ENCODE measurements around the gene UBE2M.

The UBE2M gene

DNA sequence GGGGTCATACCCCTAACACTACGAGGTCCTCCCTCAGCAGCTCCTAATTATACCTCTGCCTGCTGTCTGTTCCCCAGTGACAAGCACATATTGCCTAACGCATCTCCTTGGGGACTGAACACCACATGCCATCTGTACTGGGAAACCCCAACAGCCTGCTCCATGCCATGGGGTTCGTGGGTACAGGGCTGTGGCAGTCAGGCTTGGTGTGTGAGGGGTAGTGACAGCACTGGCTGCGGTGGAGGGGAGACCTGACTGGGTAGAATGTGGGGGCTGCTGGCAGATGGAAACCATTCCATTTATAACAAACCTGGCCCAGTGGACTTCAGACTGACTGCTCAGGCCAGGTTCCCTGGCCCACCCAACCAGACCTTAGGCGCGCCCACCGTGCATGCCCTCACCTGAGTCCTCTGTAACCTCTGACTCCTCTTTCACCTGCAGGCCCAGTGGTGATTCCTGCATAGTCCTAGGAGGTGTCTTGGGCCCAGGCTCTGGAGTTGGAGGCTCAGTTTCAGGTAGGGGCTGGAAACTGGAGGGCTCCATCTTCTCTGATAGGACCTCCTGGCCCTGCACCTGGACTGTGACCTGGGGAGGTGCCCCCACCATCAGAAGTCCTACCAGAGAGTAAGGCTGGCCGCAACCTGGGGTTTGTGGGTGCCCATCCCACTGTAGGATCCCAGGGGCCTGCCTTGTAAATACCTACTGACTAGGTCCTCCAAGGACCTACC lies 11.7 kb upstream of the UBE2M start:
- Histone ChIP-seq H3K27ac (ENCODE audit: low read length) (no peak overlapping the region), H3K9ac (ENCODE audit: low read length in 2 of 2) (no peak overlapping the region), H3K27me3 (ENCODE audit: control insufficient read depth in 1 of 2, insufficient read depth in 2 of 2, low read length in 2 of 2) (no peaks in the 10 kb centered on the region), H3K9me3 (ENCODE audit: control insufficient read depth in 2 of 2, low read length in 2 of 2) (no peaks in the 10 kb centered on the region), H3K4me1 (ENCODE audit: control insufficient read depth, insufficient read depth, low read length) (peaks cover 20% of the 10 kb centered on the region), H3K36me3 (ENCODE audit: control insufficient read depth in 2 of 2, insufficient read depth in 2 of 2, low read length in 2 of 2) (peaks cover 7 to 24% of the 10 kb centered on the region in 2 donors), H3K4me3 (ENCODE audit: low read length in 2 of 2) (no peak overlapping the region)

DNA sequence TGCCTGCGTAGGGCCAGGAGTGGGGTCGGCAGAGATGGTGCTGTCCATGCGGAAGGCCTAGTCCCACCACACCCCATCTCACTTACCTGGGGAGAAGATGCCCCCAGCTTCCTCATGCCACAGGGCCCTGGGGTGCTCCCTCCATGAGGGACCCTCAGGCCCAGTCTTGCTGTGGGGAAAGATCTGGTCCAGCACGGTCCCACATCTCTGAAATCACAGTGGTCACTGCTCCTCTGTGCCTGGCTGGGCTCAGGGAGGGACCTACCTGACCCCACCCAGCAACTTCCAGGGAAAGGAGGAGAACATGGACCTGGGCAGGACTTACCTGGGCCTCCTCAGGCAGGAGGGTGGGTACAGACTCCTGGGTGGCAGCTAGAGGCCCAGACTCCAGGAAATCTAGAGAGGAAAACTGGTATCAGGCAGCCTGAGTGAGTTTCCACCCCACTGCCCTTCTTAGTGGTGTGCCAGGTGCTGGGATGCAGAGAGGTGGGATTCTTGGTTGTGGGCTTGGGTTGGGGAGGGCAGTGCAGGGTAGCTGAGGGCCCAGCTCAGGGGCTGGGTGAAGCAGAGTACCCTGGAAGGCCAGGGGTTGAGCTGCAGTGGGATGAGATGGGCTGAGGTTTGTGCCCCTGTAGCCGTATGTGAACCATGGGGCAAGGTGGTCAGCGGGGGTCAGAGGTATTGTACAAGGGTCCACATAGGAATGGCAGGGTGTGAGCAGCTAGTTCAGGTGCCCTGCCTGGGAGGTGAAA lies 11.0 kb upstream of the UBE2M start:
- Histone ChIP-seq H3K27me3 (ENCODE audit: control insufficient read depth in 1 of 2, insufficient read depth in 2 of 2, low read length in 2 of 2) (no peaks in the 10 kb centered on the region), H3K4me1 (ENCODE audit: control insufficient read depth, insufficient read depth, low read length) (peaks cover 18% of the 10 kb centered on the region), H3K9ac (ENCODE audit: low read length in 2 of 2) (no peak overlapping the region), H3K36me3 (ENCODE audit: control insufficient read depth in 2 of 2, insufficient read depth in 2 of 2, low read length in 2 of 2) (peaks cover 7 to 24% of the 10 kb centered on the region in 2 donors), H3K4me3 (ENCODE audit: low read length in 2 of 2) (no peak overlapping the region), H3K9me3 (ENCODE audit: control insufficient read depth in 2 of 2, low read length in 2 of 2) (no peaks in the 10 kb centered on the region), H3K27ac (ENCODE audit: low read length) (no peak overlapping the region)

DNA sequence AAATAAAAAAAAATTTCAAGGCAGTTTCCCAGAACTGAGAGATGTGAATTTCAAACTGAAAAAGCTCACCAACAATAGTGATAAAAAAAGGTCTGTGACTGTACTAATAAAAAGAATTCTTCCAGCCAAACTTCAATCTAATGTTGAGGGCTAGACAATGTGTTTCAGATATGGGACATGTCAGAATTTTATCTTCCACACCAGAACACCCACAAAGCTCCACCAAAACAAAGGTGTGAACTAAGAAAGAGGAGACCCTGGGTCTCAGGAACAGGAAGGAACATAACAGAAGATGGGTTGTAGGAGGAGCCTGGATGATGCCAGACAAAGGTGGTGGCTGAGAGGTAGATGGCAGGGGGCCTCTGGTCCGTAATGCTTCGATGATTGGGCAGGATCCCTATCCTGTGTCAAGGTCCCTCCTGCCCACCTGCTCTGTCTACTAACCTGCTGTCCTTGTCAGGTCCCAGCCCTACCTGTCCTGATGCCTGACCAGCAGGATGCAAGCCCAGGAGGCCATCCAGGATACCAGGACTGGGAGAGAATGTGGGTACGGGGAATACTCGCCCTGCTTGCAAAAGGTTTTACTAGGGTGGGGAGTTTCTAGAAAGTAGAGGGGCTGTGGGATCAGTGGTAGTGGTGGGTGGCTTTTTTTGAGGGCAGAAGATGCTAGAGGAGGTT lies 10.2 kb upstream of the UBE2M start:
- H3K36me3 ChIP-seq (ENCODE audit: control insufficient read depth in 2 of 2, insufficient read depth in 2 of 2, low read length in 2 of 2) = peaks cover 7 to 24% of the 10 kb centered on the region in 2 donors
- H3K4me3 ChIP-seq (ENCODE audit: low read length in 2 of 2) = no peak overlapping the region
- no peak overlapping the region for H3K27ac ChIP-seq (ENCODE audit: low read length)
- no peaks in the 10 kb centered on the region for H3K9me3 ChIP-seq (ENCODE audit: control insufficient read depth in 2 of 2, low read length in 2 of 2)
- H3K4me1 ChIP-seq (ENCODE audit: control insufficient read depth, insufficient read depth, low read length) = peaks cover 14% of the 10 kb centered on the region
- H3K27me3 ChIP-seq (ENCODE audit: control insufficient read depth in 1 of 2, insufficient read depth in 2 of 2, low read length in 2 of 2) = no peaks in the 10 kb centered on the region
- H3K9ac ChIP-seq (ENCODE audit: low read length in 2 of 2) = no peak overlapping the region

DNA sequence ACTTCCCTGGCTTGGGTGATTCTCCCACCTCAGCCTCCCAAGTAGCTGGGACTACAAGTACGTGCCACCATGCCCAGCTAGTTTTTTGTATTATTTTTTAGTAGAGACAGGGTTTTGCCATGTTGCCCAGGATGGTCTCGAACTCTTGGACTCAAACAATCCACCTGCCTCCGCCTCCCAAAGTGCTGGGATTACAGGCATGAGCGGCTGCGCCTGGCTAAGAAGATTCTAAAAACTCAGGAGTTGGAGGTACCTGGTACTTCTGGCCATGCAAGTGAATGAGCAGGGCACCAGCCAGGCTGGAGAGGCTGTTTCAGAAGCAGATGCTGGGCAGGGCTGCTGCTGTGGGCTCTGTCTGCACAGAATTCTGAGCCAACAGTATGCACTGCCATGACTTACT lies 8.6 kb upstream of the UBE2M start:
- no peak overlapping the region for H3K4me3 ChIP-seq (ENCODE audit: low read length in 2 of 2)
- H3K36me3 ChIP-seq (ENCODE audit: control insufficient read depth in 2 of 2, insufficient read depth in 2 of 2, low read length in 2 of 2) = peaks cover 7 to 24% of the 10 kb centered on the region in 2 donors
- H3K9ac ChIP-seq (ENCODE audit: low read length in 2 of 2) = no peak overlapping the region
- H3K27me3 ChIP-seq (ENCODE audit: control insufficient read depth in 1 of 2, insufficient read depth in 2 of 2, low read length in 2 of 2) = no peaks in the 10 kb centered on the region
- no peaks in the 10 kb centered on the region for H3K9me3 ChIP-seq (ENCODE audit: control insufficient read depth in 2 of 2, low read length in 2 of 2)
- no peak overlapping the region for H3K27ac ChIP-seq (ENCODE audit: low read length)
- peaks cover 20% of the 10 kb centered on the region for H3K4me1 ChIP-seq (ENCODE audit: control insufficient read depth, insufficient read depth, low read length)

DNA sequence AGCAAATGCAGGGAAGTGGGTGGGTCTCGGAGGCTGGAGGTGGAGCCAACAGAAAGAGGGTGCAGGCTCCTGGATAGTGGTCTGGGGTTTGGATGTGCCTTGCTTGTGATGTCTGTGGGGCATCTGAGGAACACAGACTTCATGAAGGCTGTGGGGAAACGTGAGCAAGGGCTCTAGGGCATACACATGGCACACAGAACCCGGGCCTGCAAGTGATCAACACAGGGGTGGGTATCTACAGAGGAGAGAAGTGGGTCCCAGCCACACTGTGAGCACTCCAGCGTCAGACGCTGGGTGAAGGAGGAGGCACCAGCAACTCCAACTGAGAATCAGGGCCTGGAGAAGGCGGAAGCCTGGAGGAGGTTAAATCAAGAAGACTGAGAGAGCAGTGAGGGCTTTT lies 5.4 kb upstream of the UBE2M start:
- no peak overlapping the region for H3K9ac ChIP-seq (ENCODE audit: low read length in 2 of 2)
- no peak overlapping the region for H3K27ac ChIP-seq (ENCODE audit: low read length)
- H3K4me3 ChIP-seq (ENCODE audit: low read length in 2 of 2) = no peak overlapping the region
- peaks cover 0 to 7% of the 10 kb centered on the region in 2 donors for H3K36me3 ChIP-seq (ENCODE audit: control insufficient read depth in 2 of 2, insufficient read depth in 2 of 2, low read length in 2 of 2)
- H3K27me3 ChIP-seq (ENCODE audit: control insufficient read depth in 1 of 2, insufficient read depth in 2 of 2, low read length in 2 of 2) = no peaks in the 10 kb centered on the region
- H3K9me3 ChIP-seq (ENCODE audit: control insufficient read depth in 2 of 2, low read length in 2 of 2) = no peaks in the 10 kb centered on the region
- H3K4me1 ChIP-seq (ENCODE audit: control insufficient read depth, insufficient read depth, low read length) = peaks cover 46% of the 10 kb centered on the region

DNA sequence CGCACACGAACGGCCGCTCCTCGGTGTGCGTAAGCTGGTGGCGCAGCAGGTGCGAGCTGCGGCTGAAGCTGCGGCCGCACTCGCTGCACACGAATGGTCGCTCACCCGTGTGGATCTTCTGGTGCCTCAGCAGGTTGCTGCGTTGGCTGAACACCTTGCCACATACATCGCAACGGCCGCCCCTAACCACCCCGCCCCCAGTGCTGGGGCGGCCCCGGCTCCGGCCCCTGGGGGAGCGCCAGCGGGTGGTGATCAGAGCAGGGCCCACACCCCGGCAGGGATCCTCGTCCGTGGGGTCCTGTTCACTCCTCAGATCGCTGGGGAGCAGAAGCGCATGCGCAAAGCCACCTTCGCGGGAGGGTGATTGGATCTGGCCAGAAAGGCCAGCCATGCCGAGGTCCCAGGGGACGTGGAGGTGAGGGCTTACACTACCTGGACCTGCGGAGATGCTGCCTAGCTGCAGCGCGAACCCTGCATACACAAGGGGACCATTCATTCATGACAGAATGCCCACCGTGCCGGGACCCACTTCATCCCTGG lies 4.7 kb upstream of the UBE2M start:
- H3K9ac ChIP-seq (ENCODE audit: low read length in 2 of 2) = peak overlapping the region; percentile 58 to 79
- H3K27me3 ChIP-seq (ENCODE audit: control insufficient read depth in 1 of 2, insufficient read depth in 2 of 2, low read length in 2 of 2) = no peaks in the 10 kb centered on the region
- H3K9me3 ChIP-seq (ENCODE audit: control insufficient read depth in 2 of 2, low read length in 2 of 2) = no peaks in the 10 kb centered on the region
- H3K36me3 ChIP-seq (ENCODE audit: control insufficient read depth in 2 of 2, insufficient read depth in 2 of 2, low read length in 2 of 2) = peaks cover 0 to 5% of the 10 kb centered on the region in 2 donors
- peak overlapping the region; percentile 80 for H3K27ac ChIP-seq (ENCODE audit: low read length)
- peaks cover 46% of the 10 kb centered on the region for H3K4me1 ChIP-seq (ENCODE audit: control insufficient read depth, insufficient read depth, low read length)
- peak overlapping the region; percentile 75 to 77 for H3K4me3 ChIP-seq (ENCODE audit: low read length in 2 of 2)

DNA sequence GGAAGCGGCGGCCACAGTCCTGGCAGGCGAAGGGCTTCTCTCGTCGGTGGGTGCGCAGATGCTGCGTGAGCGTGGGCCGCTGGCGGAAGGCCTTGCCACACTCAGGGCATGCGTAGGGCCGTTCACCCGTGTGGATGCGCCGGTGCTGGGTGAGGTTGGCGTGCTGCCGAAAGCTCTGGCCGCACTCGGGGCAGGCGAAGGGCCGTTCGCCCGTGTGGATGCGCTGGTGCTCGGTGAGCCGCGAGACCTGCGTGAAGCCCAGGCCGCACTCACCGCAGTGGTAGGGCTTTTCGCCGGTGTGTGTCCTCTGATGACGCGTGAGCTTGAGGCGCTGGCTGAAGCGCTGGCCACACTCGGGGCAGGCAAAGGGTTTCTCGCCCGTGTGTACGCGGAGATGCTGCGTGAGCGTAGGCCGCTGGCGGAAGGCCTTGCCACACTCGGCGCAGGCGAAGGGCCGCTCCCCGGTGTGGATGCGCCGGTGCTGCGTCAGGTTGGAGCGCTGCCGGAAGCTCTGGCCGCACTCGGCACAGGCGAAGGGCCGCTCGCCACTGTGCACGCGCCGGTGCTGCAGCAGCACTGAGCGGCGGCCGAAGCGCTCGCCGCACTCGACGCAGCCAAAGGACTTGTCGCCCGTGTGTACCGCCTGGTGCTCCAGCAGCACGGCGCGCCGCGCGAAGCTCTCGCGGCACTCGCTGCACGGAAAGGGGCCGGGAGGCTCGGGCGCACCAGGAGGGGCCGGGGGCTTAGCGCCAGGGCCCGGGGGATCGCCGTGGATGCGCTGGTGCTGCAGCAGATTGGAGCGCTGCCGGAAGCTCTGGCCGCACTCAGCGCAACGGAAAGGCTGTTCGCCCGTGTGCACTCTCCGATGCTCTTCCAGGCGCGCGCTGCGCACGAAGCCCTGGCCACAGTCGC lies 4.0 kb upstream of the UBE2M start:
- H3K27ac ChIP-seq (ENCODE audit: low read length) = peak overlapping the region; percentile 80
- H3K9me3 ChIP-seq (ENCODE audit: control insufficient read depth in 2 of 2, low read length in 2 of 2) = no peaks in the 10 kb centered on the region
- peak overlapping the region; percentile 75 to 77 for H3K4me3 ChIP-seq (ENCODE audit: low read length in 2 of 2)
- no peaks in the 10 kb centered on the region for H3K27me3 ChIP-seq (ENCODE audit: control insufficient read depth in 1 of 2, insufficient read depth in 2 of 2, low read length in 2 of 2)
- peak overlapping the region; percentile 73 to 79 for H3K9ac ChIP-seq (ENCODE audit: low read length in 2 of 2)
- H3K36me3 ChIP-seq (ENCODE audit: control insufficient read depth in 2 of 2, insufficient read depth in 2 of 2, low read length in 2 of 2) = peaks cover 0 to 3% of the 10 kb centered on the region in 2 donors
- H3K4me1 ChIP-seq (ENCODE audit: control insufficient read depth, insufficient read depth, low read length) = peaks cover 52% of the 10 kb centered on the region

DNA sequence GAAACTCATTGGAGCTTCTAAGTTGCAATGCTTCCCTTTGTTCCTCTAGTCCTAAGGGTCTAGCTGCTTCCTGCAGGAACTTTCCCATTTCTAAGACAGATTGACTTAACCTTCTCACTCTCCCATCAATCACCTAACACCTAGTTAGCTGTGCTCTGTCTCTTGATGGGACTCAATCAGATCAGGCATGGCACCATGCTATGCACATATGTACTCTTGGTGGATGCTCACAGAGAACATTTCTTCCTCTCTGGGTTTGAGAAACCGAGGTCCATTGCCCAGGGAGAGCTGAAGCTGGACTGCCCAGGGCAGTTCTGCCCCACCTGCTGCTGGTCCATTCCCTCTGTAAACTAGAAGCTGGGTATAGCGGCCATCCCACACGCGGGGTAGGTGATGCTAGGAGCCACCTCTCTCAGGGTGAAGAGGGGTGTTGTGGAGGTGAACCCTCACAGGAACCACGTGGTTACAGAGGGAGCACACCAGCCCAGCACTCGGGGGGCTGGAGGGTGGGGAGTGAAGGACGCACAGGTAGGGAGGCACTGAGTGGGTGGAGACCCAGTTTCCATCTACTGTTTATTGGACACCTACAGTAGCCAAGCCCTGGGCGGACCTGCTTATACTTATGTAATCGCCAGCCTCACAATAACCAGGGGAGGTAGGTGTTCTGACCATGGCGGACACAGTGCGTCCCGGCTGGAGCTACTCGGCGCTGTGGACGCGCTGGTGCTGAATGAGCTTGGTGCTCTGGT lies 3.1 kb upstream of the UBE2M start:
- H3K4me1 ChIP-seq (ENCODE audit: control insufficient read depth, insufficient read depth, low read length) = peaks cover 61% of the 10 kb centered on the region
- H3K9me3 ChIP-seq (ENCODE audit: control insufficient read depth in 2 of 2, low read length in 2 of 2) = no peaks in the 10 kb centered on the region
- peak overlapping the region; percentile 80 for H3K27ac ChIP-seq (ENCODE audit: low read length)
- H3K9ac ChIP-seq (ENCODE audit: low read length in 2 of 2) = peak overlapping the region; percentile 73 to 79
- peaks cover 2 to 5% of the 10 kb centered on the region in 2 donors for H3K36me3 ChIP-seq (ENCODE audit: control insufficient read depth in 2 of 2, insufficient read depth in 2 of 2, low read length in 2 of 2)
- peak overlapping the region; percentile 75 to 77 for H3K4me3 ChIP-seq (ENCODE audit: low read length in 2 of 2)
- no peaks in the 10 kb centered on the region for H3K27me3 ChIP-seq (ENCODE audit: control insufficient read depth in 1 of 2, insufficient read depth in 2 of 2, low read length in 2 of 2)

DNA sequence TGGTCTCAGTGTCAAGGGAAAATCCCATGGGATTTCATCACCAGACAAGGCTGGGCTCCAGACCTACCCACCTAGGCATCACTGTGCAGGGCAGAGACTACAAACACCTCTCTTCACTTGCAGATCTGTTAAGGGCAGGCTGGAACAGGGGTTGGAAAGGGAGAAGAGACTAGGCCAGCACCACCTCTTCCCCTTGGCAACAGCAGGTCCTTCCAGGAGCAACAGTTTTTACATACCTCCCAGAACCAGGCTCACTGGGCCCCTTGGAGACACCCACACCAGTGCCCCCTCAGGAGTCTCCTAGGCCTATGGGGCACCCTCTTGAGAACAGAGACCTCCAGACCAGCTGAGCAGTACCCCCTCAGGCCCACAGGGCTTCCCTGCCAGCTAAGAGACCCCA lies 2.5 kb upstream of the UBE2M start:
- H3K27ac ChIP-seq (ENCODE audit: low read length) = no peak overlapping the region
- peaks cover 8 to 9% of the 10 kb centered on the region in 2 donors for H3K36me3 ChIP-seq (ENCODE audit: control insufficient read depth in 2 of 2, insufficient read depth in 2 of 2, low read length in 2 of 2)
- no peaks in the 10 kb centered on the region for H3K9me3 ChIP-seq (ENCODE audit: control insufficient read depth in 2 of 2, low read length in 2 of 2)
- no peak overlapping the region for H3K4me3 ChIP-seq (ENCODE audit: low read length in 2 of 2)
- no peaks in the 10 kb centered on the region for H3K27me3 ChIP-seq (ENCODE audit: control insufficient read depth in 1 of 2, insufficient read depth in 2 of 2, low read length in 2 of 2)
- peaks cover 67% of the 10 kb centered on the region for H3K4me1 ChIP-seq (ENCODE audit: control insufficient read depth, insufficient read depth, low read length)
- no peak overlapping the region for H3K9ac ChIP-seq (ENCODE audit: low read length in 2 of 2)
